Stimulated activated CD8-positive, alpha-beta memory T cell treated with anti-CD3 and anti-CD28 coated beads, Interleukin-2, amount 100 ng/mL, for 1 hour (primary cell): ENCODE results near the gene OR2A7.
"Not testable (repeated sequence)": the region's sequence is repeated elsewhere in the genome, so short reads cannot be mapped to it uniquely, and the experiment has no call there.

Source experiments
- DNase-seq, 2 donors: peaks; one replicate each; pipeline ENCODE4 v3.0.0-alpha.2; 2020; ENCODE audit warnings: low read depth in 2 of 2

The OR2A7 gene

GRCh38 chr7:144255471-144255897, 9.1 kb downstream of the OR2A7 start:
- no peak for DNase-seq

GRCh38 chr7:144252307-144252706, 12.3 kb downstream of the OR2A7 start:
- DNase-seq, result not testable (repeated sequence)

DNA sequence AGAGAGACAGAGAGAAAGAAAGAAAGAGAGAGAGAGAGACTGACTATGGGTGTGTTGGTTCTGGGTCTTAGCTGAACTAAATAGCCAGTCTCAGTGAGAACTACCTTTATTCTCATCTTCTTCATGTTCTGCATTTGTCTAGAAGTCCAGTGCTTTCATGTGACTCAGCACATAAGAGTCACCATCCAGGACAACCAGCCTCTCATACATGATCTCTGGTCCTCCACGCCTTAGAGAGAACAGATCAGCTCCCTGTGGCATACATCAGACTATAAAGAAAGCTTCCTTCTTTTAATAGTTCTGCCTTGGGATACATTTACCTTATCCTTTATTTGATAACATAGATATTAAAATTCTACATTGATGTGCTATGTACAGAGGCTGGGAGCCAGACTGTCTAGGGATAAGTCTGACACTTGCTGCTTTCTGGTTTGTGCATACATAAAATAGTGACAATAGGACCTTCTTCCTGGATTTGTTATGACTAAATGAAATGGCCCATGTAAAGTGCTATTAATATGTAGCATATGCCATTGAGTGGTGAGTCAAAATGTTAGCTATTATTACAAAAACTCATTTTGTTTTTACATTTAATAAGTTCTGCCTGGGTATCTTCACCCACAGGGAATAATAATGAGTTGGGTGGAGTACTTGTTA, 16.8 kb downstream of the OR2A7 start:
- DNase-seq, result not testable (repeated sequence)

DNA sequence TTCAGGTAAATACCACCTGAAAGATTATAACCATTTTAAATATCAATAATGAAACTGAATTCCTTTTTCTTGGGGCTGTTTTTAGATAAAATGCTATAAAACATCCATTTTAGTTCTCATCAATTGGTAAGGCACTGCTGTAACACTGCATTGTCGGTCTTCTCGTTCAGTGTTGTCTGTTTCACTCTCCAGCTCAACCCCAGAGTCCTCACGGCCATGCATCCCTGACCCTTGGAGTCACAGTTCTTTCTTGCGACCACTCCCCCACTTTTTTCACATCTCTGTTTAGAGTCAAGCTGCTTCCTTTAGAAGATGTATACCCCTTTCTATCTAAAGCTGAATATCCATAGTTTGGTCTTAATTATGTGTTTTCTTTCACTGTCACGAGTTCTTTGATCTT, 17.6 kb downstream of the OR2A7 start:
- not testable (repeated sequence) for DNase-seq

DNA sequence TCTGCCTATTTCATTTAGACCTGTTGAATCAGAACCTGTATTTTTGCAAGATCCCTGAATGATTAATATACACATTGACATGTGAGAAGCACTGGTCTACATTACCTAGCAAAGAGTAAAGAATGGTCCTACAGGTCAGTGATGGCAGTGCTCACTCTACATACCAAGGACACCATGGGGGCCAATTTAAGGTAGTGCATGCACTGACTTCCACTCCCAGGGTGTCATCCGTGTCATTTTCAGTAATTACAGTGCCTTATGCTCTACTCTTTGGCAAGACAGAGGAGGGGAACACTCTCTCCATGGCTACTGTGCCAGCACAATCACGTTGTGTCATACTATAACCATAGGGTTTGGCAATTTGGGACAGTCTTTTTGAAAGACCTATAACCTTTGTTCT, 19.2 kb downstream of the OR2A7 start:
- not testable (repeated sequence) for DNase-seq

GRCh38 chr7:144239365-144239764, 25.2 kb downstream of the OR2A7 start, which contains the start of gene OR2A42:
Gene OR2A42, minus strand, starts transcription at chr7:144239605. Its CDS starts 6,762 bp downstream, at chr7:144232843.
- not testable (repeated sequence) for DNase-seq

GRCh38 chr7:144238530-144239082, 26.0 kb downstream of the OR2A7 start:
- DNase-seq, result not testable (repeated sequence)

DNA sequence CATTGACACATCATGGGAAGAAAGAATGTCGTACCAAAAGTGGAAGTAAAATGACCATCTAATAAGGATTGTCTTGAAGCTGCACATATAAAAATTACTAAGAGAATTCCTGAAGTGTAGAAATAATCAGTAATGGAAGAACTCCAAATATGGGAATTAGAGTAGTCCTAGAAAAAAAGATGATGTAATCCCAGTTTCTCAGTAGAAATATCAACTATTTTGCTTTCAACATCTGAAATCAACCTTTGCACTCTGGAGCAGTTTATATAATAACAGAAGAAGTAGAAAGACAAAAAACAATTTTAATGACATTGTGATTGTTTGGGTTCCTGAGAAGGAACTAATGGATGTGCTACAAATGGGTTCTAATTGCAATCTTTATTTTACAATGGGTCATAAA, 31.6 kb downstream of the OR2A7 start:
- DNase-seq, result not testable (repeated sequence)

- not testable (repeated sequence) for DNase-seq
Observed at GRCh38 chr7:144231027-144231426, 33.6 kb downstream of the OR2A7 start.

DNA sequence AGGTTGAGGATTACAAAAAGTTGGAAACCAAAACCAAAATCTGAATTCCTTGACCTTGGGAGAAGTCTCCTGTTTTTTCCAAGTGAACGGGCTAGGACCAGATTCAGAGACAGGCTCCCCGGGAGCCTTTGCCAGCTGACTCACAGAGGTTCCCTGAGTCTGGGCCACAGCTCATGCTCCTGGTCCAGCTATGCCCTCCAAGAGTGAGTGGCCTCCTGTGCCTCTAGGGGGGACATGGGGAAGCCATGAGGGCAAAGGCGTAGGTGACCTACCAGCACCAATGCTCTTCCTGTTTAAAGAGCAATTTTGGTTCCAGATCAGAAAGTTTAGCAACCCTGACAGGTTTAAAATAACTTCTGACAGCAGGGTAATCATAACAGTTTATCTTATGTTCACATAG, 35.8 kb downstream of the OR2A7 start:
- DNase-seq, result not testable (repeated sequence)

DNA sequence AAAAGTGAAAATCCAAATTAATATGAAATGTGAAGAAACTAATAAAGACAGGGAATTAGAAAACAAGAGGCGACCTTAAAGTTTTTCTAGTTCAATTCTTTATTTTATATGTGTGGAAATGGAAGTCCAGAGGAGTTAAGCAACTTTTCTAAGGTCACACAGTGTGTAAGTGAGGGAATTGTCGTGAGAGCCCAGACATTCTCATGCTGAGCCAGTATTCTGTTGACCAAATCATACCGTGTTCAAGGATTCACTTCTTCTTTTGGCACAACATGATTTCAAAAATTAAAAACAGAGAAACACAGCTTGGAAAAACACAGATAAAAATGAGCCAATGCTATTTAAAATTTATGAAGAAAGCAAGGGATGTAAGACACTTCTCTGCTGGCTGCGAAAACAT, 37.7 kb downstream of the OR2A7 start:
- not testable (repeated sequence) for DNase-seq

- not testable (repeated sequence) for DNase-seq
Observed at GRCh38 chr7:144223675-144224074, 40.9 kb downstream of the OR2A7 start.

GRCh38 chr7:144220531-144220930, 44.1 kb downstream of the OR2A7 start:
- DNase-seq, result not testable (repeated sequence)

DNA sequence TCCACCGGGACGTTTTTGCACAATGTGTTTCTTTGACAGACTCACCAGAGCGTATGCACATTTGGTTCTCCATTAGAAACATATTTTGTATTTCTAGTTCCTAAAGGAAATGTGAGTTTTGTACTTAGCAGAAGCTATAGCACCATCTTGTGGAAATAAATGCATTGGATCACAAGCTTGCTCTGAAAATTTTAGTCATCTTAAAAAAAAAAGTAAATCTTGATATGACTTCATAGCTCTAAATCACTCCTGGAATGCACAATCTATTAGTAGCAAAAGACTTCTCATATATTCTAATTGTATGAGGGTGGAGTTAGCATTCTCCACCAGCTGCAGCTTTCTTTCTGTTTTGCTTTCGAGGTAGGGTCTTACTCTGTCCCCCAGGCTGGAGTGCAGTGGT, 45.4 kb downstream of the OR2A7 start:
- not testable (repeated sequence) for DNase-seq

GRCh38 chr7:144218581-144218980, 46.0 kb downstream of the OR2A7 start:
- not testable (repeated sequence) for DNase-seq

GRCh38 chr7:144217200-144217599, 47.4 kb downstream of the OR2A7 start:
- not testable (repeated sequence) for DNase-seq
